Liver (tissue), 9 donors: Measurements from ENCODE around the gene NMBR. TPM values are rescaled to one million over a fixed set of nuclear protein-coding genes. Genes with fewer than 3 reads are reported as not detected.
"Not testable (repeated sequence)": the region's sequence is repeated elsewhere in the genome, so short reads cannot be mapped to it uniquely, and the experiment has no call there.

Experiments used
- DNase-seq: peaks from one replicate; pipeline ENCODE4 v3.0.0-alpha.2; 2017; ENCODE audit warnings: low spot score
- H3K27ac ChIP-seq, 2 donors: one replicate each; pipeline ENCODE4 v1.7.0; 2013; ENCODE audit warnings: inconsistent platforms in 2 of 2, low read length in 2 of 2, control low read depth in 1 of 2, low read depth in 1 of 2, mild to moderate bottlenecking in 1 of 2
- H3K27me3 ChIP-seq, 4 donors: one replicate each; pipeline versions ENCODE4 v1.6.1 to v1.7.0; 2013; ENCODE audit warnings: low read length in 3 of 4, inconsistent platforms in 1 of 4, mild to moderate bottlenecking in 1 of 4, moderate library complexity in 1 of 4; ENCODE audit not compliant: control insufficient read depth in 4 of 4, insufficient read depth in 4 of 4
- H3K36me3 ChIP-seq, 4 donors: one replicate each; pipeline versions ENCODE4 v1.6.1 to v1.7.0; 2013; ENCODE audit warnings: low read length in 3 of 4, mild to moderate bottlenecking in 3 of 4, low read depth in 1 of 4, moderate library complexity in 1 of 4; ENCODE audit not compliant: control insufficient read depth in 4 of 4, insufficient read depth in 3 of 4
- H3K4me1 ChIP-seq, 4 donors: one replicate each; pipeline versions ENCODE4 v1.6.1 to v1.7.0; 2013; ENCODE audit warnings: low read length in 3 of 4, mild to moderate bottlenecking in 3 of 4, moderate library complexity in 1 of 4; ENCODE audit not compliant: control insufficient read depth in 4 of 4, insufficient read depth in 4 of 4
- H3K4me3 ChIP-seq, 3 donors: one replicate each; pipeline versions ENCODE4 v1.6.1 to v1.7.0; 2013; ENCODE audit warnings: low read length in 3 of 3, control low read depth in 1 of 3, low read depth in 1 of 3, mild to moderate bottlenecking in 1 of 3
- H3K9ac ChIP-seq, 2 donors: one replicate each; pipeline ENCODE4 v1.7.0; 2013; ENCODE audit warnings: low read length in 2 of 2, mild to moderate bottlenecking in 2 of 2, moderate library complexity in 2 of 2, control low read depth in 1 of 2, low read depth in 1 of 2
- H3K9me3 ChIP-seq, 4 donors: one replicate each; pipeline versions ENCODE4 v1.6.1 to v1.7.0; 2013; ENCODE audit warnings: low read length in 3 of 4; ENCODE audit not compliant: control insufficient read depth in 4 of 4
- HNF4A ChIP-seq, 2 donors: conservative IDR thresholded peaks; 2 replicates each; pipeline ENCODE4 v1.6.1; 2016; ENCODE audit warnings: antibody characterized with exemption in 2 of 2, mild to moderate bottlenecking in 2 of 2
- NR2F2 ChIP-seq: IDR thresholded peaks from 2 replicates; pipeline ENCODE4 v1.6.1; 2016; ENCODE audit warnings: antibody characterized with exemption
- RAD21 ChIP-seq, 2 donors: IDR thresholded peaks; 2 replicates each; pipeline ENCODE4 v1.6.1; 2016; ENCODE audit warnings: antibody characterized with exemption in 2 of 2, mild to moderate bottlenecking in 2 of 2
- TAF1 ChIP-seq: conservative IDR thresholded peaks from 2 replicates; pipeline ENCODE4 v1.6.1; 2016; ENCODE audit warnings: antibody characterized with exemption, mild to moderate bottlenecking
- YY1 ChIP-seq: IDR thresholded peaks from 2 replicates; pipeline ENCODE4 v1.6.1; 2016; ENCODE audit warnings: antibody characterized with exemption, mild to moderate bottlenecking
- WGBS: extraction: QIAGEN DNeasy Blood & Tissue Kit; methylation state at CpG from one replicate; pipeline ENCODE4 v1.1.7; 2013; 5-methylcytosine and 5-hydroxymethylcytosine counted together
- polyA plus RNA-seq, 2 donors: library from polyadenylated mRNA; stranded (reverse) in 1 of 2; unstranded in 1 of 2; fragments of 200-250 nt in 1 of 2; fragments of >200 nt in 1 of 2; fragmentation: Nextera tagmentation in 1 of 2; extraction: Ambion mirVana in 1 of 2; gene quantifications; one replicate each; pipeline versions ENCODE4 v1.2.1 to v1.2.3, GENCODE V29; 2013 to 2015
- total RNA-seq, 2 donors: library from RNA; depleted of rRNA; stranded (reverse); fragments of >200 nt; gene quantifications; one replicate each; pipeline ENCODE4 v1.2.3, GENCODE V29; 2014
- TF ChIP-seq, protein P1 (sequence below): IDR thresholded peaks from 2 replicates; pipeline ENCODE4 v1.6.1; 2016; ENCODE audit warnings: antibody characterized with exemption, mild to moderate bottlenecking
- TF ChIP-seq, protein P2 (sequence below): fragments of 150-350 bp; IDR thresholded peaks from 2 replicates; pipeline ENCODE4 v1.5.1; 2017; ENCODE audit warnings: improper control_type of control experiment, low read depth, low read length; ENCODE audit not compliant: missing input control
- donor health status: healthy.
- donor health status: healthy.
- donor health status: healthy.
- donor health status: healthy.
- donor health status: healthy.

Gene NMBR
- total and polyA plus RNA-seq, 4 donors, result not detected

DNA sequence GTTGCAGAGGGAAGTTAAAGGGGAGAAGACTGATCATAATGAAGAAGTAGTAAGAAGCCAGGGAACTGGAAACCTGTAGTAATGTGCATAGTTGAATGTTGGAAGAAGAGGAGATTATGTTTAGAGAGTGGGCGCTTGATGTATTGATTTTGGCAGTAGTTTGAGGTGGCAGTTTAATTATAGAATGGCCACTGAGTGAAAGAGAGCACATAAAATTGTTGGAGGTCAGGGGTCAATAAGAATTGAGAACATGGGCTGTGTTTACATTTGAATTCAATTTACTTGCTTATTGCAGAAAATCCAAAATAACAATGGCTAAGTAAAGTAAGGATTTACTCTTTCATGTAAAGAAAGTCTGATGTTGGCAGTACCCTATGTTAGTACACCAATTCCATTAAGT lies 15.9 kb upstream of the NMBR start:
- peaks cover 0 to 17% (median 5%) of the 10 kb centered on the region in 4 donors for H3K4me1 ChIP-seq
- DNase-seq, result no peak
- H3K9ac ChIP-seq, result no peak overlapping the region
- TF ChIP-seq HNF4A (conservative IDR thresholded peaks at IDR 0.05) (peak in 1 of 2 donors; percentile 19), YY1 (peak; percentile 22), NR2F2 (peak; percentile 18)
- TF ChIP-seq, protein P1, sequence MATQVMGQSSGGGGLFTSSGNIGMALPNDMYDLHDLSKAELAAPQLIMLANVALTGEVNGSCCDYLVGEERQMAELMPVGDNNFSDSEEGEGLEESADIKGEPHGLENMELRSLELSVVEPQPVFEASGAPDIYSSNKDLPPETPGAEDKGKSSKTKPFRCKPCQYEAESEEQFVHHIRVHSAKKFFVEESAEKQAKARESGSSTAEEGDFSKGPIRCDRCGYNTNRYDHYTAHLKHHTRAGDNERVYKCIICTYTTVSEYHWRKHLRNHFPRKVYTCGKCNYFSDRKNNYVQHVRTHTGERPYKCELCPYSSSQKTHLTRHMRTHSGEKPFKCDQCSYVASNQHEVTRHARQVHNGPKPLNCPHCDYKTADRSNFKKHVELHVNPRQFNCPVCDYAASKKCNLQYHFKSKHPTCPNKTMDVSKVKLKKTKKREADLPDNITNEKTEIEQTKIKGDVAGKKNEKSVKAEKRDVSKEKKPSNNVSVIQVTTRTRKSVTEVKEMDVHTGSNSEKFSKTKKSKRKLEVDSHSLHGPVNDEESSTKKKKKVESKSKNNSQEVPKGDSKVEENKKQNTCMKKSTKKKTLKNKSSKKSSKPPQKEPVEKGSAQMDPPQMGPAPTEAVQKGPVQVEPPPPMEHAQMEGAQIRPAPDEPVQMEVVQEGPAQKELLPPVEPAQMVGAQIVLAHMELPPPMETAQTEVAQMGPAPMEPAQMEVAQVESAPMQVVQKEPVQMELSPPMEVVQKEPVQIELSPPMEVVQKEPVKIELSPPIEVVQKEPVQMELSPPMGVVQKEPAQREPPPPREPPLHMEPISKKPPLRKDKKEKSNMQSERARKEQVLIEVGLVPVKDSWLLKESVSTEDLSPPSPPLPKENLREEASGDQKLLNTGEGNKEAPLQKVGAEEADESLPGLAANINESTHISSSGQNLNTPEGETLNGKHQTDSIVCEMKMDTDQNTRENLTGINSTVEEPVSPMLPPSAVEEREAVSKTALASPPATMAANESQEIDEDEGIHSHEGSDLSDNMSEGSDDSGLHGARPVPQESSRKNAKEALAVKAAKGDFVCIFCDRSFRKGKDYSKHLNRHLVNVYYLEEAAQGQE, result no peak
- WGBS, result 29% methylated on average over 1 of the region's 1 CpG
- peaks cover 0 to 7% (median 3%) of the 10 kb centered on the region in 4 donors for H3K36me3 ChIP-seq
- no peak overlapping the region for H3K4me3 ChIP-seq
- no peak overlapping the region for H3K27ac ChIP-seq
- no peaks in the 10 kb centered on the region for H3K9me3 ChIP-seq
- H3K27me3 ChIP-seq, result no peaks in the 10 kb centered on the region

GRCh38 chr6:142156758-142157068 lies 9.8 kb upstream of the NMBR start:
- H3K27me3 ChIP-seq, DNase-seq, H3K9me3 ChIP-seq, H3K4me3 ChIP-seq, H3K27ac ChIP-seq, H3K9ac ChIP-seq, H3K36me3 ChIP-seq, H3K4me1 ChIP-seq: not testable (repeated sequence)
- 91% methylated on average over 4 of the region's 4 CpGs for WGBS

DNA sequence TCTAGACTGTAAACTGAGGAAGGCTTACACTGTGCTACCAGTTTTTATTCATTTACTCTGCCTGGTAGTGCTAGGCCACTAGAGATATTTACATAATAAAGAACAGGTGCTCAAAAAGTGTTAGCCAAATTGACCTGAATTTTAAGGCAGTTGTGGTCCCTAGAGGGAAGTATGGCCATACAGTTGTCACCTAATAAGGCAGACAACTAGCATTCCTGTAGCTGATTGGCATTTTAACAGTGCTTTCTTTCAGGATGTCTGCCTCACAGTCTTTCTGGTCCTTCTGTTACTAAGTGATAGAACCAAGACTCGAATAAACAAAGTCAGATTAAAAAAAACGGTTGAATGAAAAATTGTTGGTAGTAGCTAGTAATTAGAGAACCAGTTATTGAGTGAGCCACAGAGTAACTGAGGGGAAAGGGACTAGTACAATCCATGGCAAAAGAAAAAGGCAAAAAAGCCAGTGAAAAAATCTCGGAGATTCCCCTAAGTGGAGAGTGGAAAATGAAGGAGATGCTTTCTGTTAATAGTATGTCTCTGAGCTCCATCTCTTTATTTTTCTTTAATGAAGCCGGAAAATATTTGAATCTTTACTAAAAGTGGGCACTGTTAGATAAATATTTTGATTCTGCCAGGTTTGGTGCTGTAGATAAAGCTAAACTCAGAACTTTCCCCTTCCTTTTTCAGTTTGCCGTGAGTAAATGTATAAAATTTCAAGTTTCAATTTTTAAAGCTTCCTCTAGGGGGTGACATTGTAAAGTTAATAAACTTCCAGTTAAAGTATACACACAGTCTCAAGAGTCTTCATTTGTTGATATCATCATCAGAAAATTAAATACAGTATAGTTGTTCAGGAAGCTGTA lies 9.2 kb upstream of the NMBR start:
- no peaks in the 10 kb centered on the region for H3K27me3 ChIP-seq
- H3K4me1 ChIP-seq, result peaks cover 0 to 8% (median 2%) of the 10 kb centered on the region in 4 donors
- no peak for DNase-seq
- no peaks in the 10 kb centered on the region for H3K9me3 ChIP-seq
- H3K27ac ChIP-seq, result no peak overlapping the region
- H3K9ac ChIP-seq, result peak overlapping the region in 1 of 2 donors; percentile 25
- TF ChIP-seq TAF1, result no peak
- TF ChIP-seq, protein P2, sequence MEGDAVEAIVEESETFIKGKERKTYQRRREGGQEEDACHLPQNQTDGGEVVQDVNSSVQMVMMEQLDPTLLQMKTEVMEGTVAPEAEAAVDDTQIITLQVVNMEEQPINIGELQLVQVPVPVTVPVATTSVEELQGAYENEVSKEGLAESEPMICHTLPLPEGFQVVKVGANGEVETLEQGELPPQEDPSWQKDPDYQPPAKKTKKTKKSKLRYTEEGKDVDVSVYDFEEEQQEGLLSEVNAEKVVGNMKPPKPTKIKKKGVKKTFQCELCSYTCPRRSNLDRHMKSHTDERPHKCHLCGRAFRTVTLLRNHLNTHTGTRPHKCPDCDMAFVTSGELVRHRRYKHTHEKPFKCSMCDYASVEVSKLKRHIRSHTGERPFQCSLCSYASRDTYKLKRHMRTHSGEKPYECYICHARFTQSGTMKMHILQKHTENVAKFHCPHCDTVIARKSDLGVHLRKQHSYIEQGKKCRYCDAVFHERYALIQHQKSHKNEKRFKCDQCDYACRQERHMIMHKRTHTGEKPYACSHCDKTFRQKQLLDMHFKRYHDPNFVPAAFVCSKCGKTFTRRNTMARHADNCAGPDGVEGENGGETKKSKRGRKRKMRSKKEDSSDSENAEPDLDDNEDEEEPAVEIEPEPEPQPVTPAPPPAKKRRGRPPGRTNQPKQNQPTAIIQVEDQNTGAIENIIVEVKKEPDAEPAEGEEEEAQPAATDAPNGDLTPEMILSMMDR, result peak; percentile 46
- TF ChIP-seq RAD21 (IDR thresholded peaks at IDR 0.05), result peak; percentile 76 to 78
- no peak overlapping the region for H3K4me3 ChIP-seq
- WGBS, result 44% methylated on average over 5 of the region's 5 CpGs
- no peaks in the 10 kb centered on the region for H3K36me3 ChIP-seq
